PC-9 (cell line): ENCODE measurements around the gene AIG1. TPM values are rescaled to one million over a fixed set of nuclear protein-coding genes. Genes with fewer than 3 reads are reported as not detected.

Source experiments
- BruUV-seq: library from RNA; stranded (reverse); fragments of 400-500 nt; replicated peaks from 2 replicates; lab custom pipeline; 2021; lab: Mats Ljungman, UMichigan
- CTCF ChIA-PET: fragments of 300-600 bp; sonication (Branson Sonifier 250); formaldehyde crosslinking; loops from one replicate; lab custom pipeline; 2022; ENCODE audit warnings: antibody characterized with exemption; lab: Charles Lee
- POLR2A ChIA-PET: fragments of 300-600 bp; sonication (Branson Sonifier 250); formaldehyde crosslinking; loops from one replicate; lab custom pipeline; 2022; ENCODE audit warnings: antibody characterized with exemption; ENCODE audit not compliant: unreplicated experiment; lab: Charles Lee
- DNase-seq, 2 experiments: peaks; one replicate each; pipeline versions ENCODE4 v3.0.0 to v3.0.0-alpha.2; 2015 to 2022; ENCODE audit warnings: mixed read lengths in 1 of 2
- H2AFZ ChIP-seq: fragments of 200-600 bp; sonication (generic); 2 replicates; pipeline ENCODE4 v1.8.1; 2017; ENCODE audit warnings: antibody characterized with exemption
- H3F3A ChIP-seq: fragments of 200-600 bp; sonication (generic); 2 replicates; pipeline ENCODE4 v1.8.1; 2017; ENCODE audit warnings: antibody characterized with exemption, mild to moderate bottlenecking, low read depth; ENCODE audit not compliant: insufficient read depth
- H3K27ac ChIP-seq: fragments of 200-600 bp; sonication (generic); 2 replicates; pipeline ENCODE4 v1.6.1; 2016; ENCODE audit warnings: mixed run types
- H3K27me3 ChIP-seq: fragments of 200-600 bp; sonication (generic); 2 replicates; pipeline ENCODE4 v1.6.1; 2016; ENCODE audit warnings: low read depth, mixed run types; ENCODE audit not compliant: insufficient read depth
- H3K36me3 ChIP-seq: fragments of 200-600 bp; sonication (generic); 2 replicates; pipeline ENCODE4 v1.6.1; 2016; ENCODE audit warnings: low read depth, mixed run types
- H3K4me1 ChIP-seq: fragments of 200-600 bp; sonication (generic); replicated peaks from 2 replicates; pipeline ENCODE4 v1.6.1; 2016; ENCODE audit warnings: mixed run types; ENCODE audit not compliant: insufficient read depth
- H3K4me2 ChIP-seq: fragments of 200-600 bp; sonication (generic); 2 replicates; pipeline ENCODE4 v1.6.1; 2017; ENCODE audit warnings: mixed run types
- H3K4me3 ChIP-seq: fragments of 200-600 bp; sonication (generic); 2 replicates; pipeline ENCODE4 v1.6.1; 2016; ENCODE audit warnings: mixed run types
- H3K79me2 ChIP-seq: fragments of 200-600 bp; sonication (generic); 2 replicates; pipeline ENCODE4 v1.6.1; 2017; ENCODE audit warnings: low read depth, mixed run types
- H3K9me2 ChIP-seq: fragments of 200-600 bp; sonication (generic); 2 replicates; pipeline ENCODE4 v1.8.1; 2017; ENCODE audit warnings: mild to moderate bottlenecking; ENCODE audit not compliant: insufficient read depth
- H3K9me3 ChIP-seq: fragments of 200-600 bp; sonication (generic); 2 replicates; pipeline ENCODE4 v1.8.1; 2016; ENCODE audit warnings: low read depth; ENCODE audit not compliant: insufficient read depth
- H4K20me1 ChIP-seq: fragments of 200-600 bp; sonication (generic); 2 replicates; pipeline ENCODE4 v1.8.1; 2017; ENCODE audit not compliant: insufficient read depth
- CTCF ChIP-seq: fragments of 200-600 bp; sonication (generic); conservative IDR thresholded peaks from 2 replicates; pipeline ENCODE4 v1.6.1; 2017; ENCODE audit warnings: mixed run types, antibody characterized with exemption, mild to moderate bottlenecking, moderate library complexity
- EZH2 ChIP-seq: fragments of 200-600 bp; sonication (generic); IDR thresholded peaks from 2 replicates; pipeline ENCODE4 v1.8.0; 2017; ENCODE audit warnings: antibody characterized with exemption, low read depth
- intact Hi-C: fragments of 100-400 bp; cut with micrococcal nuclease; formaldehyde crosslinking; loops from one replicate; pipeline ENCODE4 v1.10.0; 2022; ENCODE audit not compliant: unreplicated experiment
- total RNA-seq: library from RNA; stranded (reverse); gene quantifications from 2 replicates; pipeline ENCODE4 v1.2.3, GENCODE V29; 2021

The AIG1 gene
- total RNA-seq, 1 experiment from 2014 or later, result 37.7 TPM

- no TSS peak for BruUV-seq
- CTCF ChIA-PET, result no interaction called here
- Histone ChIP-seq H3K9me2 (no peaks in the 10 kb centered on the region), H4K20me1 (no peaks in the 10 kb centered on the region), H3F3A (peaks cover 19% of the 10 kb centered on the region), H3K36me3 (0 out of 2 replicates have a peak, but pooled peaks cover 9% of the 10 kb centered on the region), H3K27me3 (no peaks in the 10 kb centered on the region), H3K4me2 (peak overlapping the region; percentile 55), H3K27ac (peak overlapping the region; percentile 73), H3K9me3 (peaks cover 4% of the 10 kb centered on the region; the same call in 1 of the 2 replicates), H3K79me2 (peaks cover 52% of the 10 kb centered on the region), H2AFZ (no peak overlapping the region), H3K4me3 (peak overlapping the region; percentile 15; the same call in 1 of the 2 replicates), H3K4me1 (peaks cover 44% of the 10 kb centered on the region)
- POLR2A ChIA-PET, result interaction anchor here (0.6 kb wide), 1 partner anchor 333 kb away, joined by 3 read pairs; no protein-coding TSS in a partner anchor
- TF ChIP-seq EZH2 (no peak), CTCF (no peak)
- intact Hi-C loops, result loop anchor here (5.0 to 10.0 kb wide), 3 partner anchors 271 to 492 kb away; no protein-coding TSS in a partner anchor
- DNase-seq, result no peak
These were observed 3.6 kb downstream of the AIG1 start for GRCh38 chr6:143064271-143064670.

- POLR2A ChIA-PET, result no interaction called here
These were observed 4.4 kb downstream of the AIG1 start for GRCh38 chr6:143064951-143065683.

More at GRCh38 chr6:143064951-143065683, 4.4 kb downstream of the AIG1 start:
- peaks cover 43% of the 10 kb centered on the region for H3K4me1 ChIP-seq
- H3K79me2 ChIP-seq, result peaks cover 52% of the 10 kb centered on the region
- 0 out of 2 replicates have a peak, but pooled peaks cover 9% of the 10 kb centered on the region for H3K36me3 ChIP-seq
- no TSS peak for BruUV-seq
- TF ChIP-seq EZH2 (no peak), CTCF (no peak)
- peaks cover 10% of the 10 kb centered on the region for H3F3A ChIP-seq
- H3K9me3 ChIP-seq, result peaks cover 4% of the 10 kb centered on the region; the same call in 1 of the 2 replicates
- DNase-seq, result peak in 1 of 2 experiments; percentile 90
- no peaks in the 10 kb centered on the region for H4K20me1 ChIP-seq
- intact Hi-C loops, result loop anchor here (5.0 to 10.0 kb wide), 3 partner anchors 270 to 493 kb away; no protein-coding TSS in a partner anchor
- no peak overlapping the region for H2AFZ ChIP-seq
- H3K27me3 ChIP-seq, result no peaks in the 10 kb centered on the region
- H3K9me2 ChIP-seq, result no peaks in the 10 kb centered on the region
- H3K27ac ChIP-seq, result peak overlapping the region; percentile 73
- CTCF ChIA-PET, result no interaction called here
- peak overlapping the region; percentile 15; the same call in 1 of the 2 replicates for H3K4me3 ChIP-seq
- H3K4me2 ChIP-seq, result peak overlapping the region; percentile 55
